Globus pallidus (tissue), 1 donor: ENCODE measurements around the gene ROBO2.

Source experiments
- DNase-seq: peaks from one replicate; pipeline ENCODE4 v3.0.0-alpha.2; 2015; ENCODE audit warnings: low spot score

The ROBO2 gene

DNA sequence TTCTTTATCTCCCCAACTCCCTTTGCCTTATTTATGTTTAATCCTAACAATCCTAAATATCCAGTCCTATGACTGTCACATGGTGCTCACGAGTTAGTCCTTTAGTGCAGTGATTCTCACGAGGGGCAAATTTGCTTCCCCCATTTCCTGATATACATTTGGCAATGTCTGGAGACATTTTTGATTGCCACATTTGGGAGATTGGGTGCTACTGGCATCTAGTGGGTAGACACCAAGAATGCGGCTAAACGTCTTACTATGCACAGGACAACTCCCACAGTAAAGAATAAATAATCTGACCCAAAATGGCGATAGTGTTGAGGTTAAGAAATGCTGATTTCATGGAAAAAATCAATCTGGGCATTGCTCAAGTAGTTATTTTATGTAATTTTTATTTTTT, 466.5 kb downstream of the ROBO2 start:
- DNase-seq, result no peak

DNA sequence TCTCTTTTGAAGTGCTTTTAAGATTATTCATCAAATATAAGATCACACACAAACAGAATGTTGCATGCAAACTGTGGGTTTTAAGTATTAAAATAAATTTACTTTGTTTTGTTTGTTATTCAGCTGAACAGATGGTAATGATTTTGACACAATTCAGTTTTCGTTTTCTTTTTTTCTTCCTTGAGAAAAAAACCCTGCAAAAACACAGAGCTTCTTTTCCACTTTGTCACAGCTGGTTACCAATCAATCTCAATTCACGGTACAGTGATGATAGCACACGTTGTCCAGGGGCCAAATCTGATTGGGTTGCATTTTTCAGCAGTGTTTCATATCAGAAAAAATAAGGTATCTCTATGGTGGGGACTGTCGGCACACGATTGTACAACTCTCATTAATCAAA, 473.6 kb downstream of the ROBO2 start:
- no peak for DNase-seq

DNA sequence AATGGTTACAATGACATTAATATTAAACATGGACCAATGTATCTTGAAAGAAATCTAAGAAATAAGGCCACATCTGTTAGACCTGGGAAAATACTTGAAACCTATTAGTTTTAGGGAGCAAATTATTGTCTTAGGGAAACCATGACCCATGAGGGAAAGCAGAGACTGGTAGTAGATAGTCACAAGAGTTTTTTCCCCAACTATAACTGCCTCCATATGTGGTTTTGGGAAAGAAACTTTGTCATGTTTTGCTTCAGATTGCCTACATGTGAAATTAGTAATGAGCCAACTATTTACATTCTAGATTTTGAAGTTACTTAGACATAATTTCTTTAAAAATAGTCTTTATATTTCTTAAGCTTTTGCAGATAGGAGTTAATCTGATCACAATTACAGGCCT, 474.9 kb downstream of the ROBO2 start:
- no peak for DNase-seq

DNA sequence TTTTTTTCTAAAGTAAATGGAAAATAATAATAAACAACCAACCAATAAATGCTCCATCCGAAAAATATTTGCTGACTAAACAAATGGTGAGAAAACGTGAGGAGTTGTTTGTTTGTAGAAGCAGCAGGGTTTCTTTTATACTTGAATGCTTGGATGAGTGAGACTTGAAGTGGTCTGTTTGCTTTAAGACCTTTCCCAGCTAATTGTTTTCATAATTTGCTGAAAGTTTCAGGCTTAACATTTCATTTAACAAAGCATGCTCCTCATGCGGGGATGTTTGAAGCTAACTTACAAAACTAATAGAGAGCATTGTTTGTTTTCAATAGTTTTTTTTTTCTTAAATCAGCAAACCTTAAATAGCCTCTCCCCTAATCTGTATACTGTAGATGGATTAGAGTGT, 484.6 kb downstream of the ROBO2 start:
- no peak for DNase-seq

- DNase-seq, result no peak
Measured at GRCh38 chr3:77524946-77525682, 485.2 kb downstream of the ROBO2 start.

- no peak for DNase-seq
Measured at GRCh38 chr3:77526573-77527113, 486.7 kb downstream of the ROBO2 start.

DNA sequence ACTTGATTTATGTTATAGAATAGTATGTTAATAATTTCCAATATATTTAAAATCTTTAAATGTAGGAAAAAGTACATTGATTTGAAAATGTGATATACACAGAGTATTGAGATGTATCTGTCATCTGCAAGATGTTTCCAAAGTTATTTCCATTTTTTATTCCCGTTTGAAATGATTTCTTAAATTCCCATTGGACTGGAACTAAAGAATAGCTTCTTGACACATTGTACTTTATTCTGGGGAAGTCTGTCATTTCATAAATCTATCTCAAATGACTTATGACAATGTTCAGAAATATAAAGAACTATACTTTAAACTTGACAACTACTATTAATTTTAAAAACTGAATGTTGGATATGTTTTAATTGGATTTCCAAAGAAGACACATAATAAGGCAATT, 489.6 kb downstream of the ROBO2 start:
- DNase-seq, result no peak

- DNase-seq, result no peak
Measured at GRCh38 chr3:77530870-77531269, 491.0 kb downstream of the ROBO2 start.

GRCh38 chr3:77535116-77535515, 495.2 kb downstream of the ROBO2 start:
- DNase-seq, result no peak

- DNase-seq, result no peak
Measured at GRCh38 chr3:77536038-77536775, 496.3 kb downstream of the ROBO2 start.

DNA sequence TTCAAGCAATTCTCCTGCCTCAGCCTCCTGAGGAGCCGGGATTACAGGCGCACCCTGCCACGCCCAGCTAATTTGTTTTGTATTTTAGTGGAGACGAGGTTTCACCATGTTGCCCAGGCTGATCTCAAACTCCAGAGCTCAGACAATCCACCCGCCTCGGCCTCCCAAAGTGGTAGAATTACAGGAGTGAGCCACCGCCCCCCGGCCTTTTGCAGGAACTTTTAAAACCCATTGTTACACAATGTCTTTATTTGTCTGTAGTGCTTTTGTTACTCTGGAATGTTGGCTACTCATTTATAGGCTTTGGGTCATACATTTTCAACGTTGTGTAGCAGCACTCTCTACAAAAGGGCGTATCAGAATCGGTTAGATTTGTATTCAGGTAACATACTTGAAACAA, 499.1 kb downstream of the ROBO2 start:
- DNase-seq, result no peak

DNA sequence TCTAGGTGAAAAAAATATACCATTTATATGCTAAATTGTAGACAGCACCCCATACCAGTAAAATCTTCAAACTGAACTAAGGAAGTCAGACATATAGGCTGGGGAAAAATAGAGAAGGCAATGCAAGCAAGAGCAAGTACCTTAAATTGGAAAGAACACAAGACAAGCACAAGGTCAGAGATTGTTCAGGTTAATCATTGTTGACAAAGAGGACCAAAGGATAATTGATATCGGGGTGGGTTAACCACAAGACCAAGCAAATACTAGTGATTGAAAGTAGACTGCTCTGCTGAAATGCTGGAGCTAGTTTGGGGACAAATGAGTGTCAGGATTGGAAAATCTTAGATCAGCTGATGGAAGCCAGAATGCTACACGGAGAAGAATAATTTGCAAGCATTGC, 499.8 kb downstream of the ROBO2 start:
- no peak for DNase-seq

GRCh38 chr3:77541203-77541922, 501.5 kb downstream of the ROBO2 start:
- no peak for DNase-seq

GRCh38 chr3:77546246-77546645, 506.3 kb downstream of the ROBO2 start:
- DNase-seq, result no peak

DNA sequence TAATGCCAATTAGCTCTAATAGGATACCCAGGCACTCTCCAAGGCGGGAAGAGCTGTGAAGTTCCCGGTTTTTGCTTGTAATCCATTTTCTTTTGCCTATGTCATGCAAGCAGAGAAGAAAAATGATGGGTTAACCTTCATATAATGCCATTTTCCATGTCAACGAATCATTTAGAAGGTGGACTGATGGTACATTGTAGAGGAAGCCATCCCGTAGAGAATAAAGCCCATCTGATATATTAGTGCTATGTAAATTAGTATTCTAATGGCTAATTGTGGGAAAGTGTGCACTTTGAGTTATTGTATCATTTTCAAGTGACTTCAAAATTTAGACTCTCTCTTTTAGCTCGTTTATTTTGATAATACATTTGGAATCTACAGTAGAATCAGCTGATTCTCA, 509.1 kb downstream of the ROBO2 start:
- no peak for DNase-seq

- DNase-seq, result no peak
Measured at GRCh38 chr3:77553240-77553639, 513.3 kb downstream of the ROBO2 start.

- no peak for DNase-seq
Measured at GRCh38 chr3:77562089-77562488, 522.2 kb downstream of the ROBO2 start.

- no peak for DNase-seq
Measured at GRCh38 chr3:77563012-77563411, 523.1 kb downstream of the ROBO2 start.

DNA sequence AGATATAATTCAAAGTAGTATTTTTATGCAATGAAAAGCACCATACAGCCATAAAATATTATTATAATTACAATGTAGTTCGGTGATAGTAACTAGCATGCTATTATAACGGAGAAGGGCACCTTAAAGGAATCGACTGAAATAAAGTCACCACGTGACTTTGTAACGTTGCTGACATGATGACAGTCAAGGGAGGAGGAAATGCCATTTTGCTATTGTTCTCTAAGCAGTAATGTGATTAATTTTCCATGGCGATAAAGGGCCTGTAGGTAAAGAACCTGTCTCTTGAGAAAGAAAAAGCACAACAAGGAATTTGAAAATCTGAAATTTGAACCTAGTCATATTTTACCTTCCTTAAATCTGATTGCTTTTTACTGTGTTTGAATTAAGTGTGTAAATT, 526.2 kb downstream of the ROBO2 start:
- DNase-seq, result no peak

- DNase-seq, result no peak
Measured at GRCh38 chr3:77571971-77572715, 532.2 kb downstream of the ROBO2 start.

DNA sequence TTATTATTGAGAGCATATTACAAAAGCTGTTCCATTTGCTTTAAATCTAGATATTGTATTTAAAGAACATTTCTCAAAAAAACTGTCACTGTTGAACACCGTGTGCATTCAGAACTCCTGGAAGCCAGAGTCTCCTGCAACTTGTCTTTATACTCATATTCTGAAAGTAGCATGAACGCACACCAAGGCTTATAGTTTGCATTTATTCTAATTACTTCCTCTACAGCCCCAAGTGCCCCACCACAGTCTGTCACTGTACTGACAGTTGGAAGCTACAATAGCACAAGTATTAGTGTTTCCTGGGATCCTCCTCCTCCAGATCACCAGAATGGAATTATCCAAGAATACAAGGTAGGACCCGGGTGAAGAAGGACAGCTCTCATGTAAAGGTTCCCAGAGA, 537.4 kb downstream of the ROBO2 start:
- no peak for DNase-seq

GRCh38 chr3:77586216-77586615, 546.3 kb downstream of the ROBO2 start:
- DNase-seq, result no peak
